GM12872 (cell line): ENCODE data around the gene MYO9B.

Experiments
- TF ChIP-seq, protein P1 (sequence below): IDR thresholded peaks from 3 replicates; pipeline ENCODE4 v1.5.1; 2011; ENCODE audit warnings: low read depth, mild to moderate bottlenecking, low read length, moderate library complexity; ENCODE audit not compliant: insufficient read depth

The MYO9B gene

DNA sequence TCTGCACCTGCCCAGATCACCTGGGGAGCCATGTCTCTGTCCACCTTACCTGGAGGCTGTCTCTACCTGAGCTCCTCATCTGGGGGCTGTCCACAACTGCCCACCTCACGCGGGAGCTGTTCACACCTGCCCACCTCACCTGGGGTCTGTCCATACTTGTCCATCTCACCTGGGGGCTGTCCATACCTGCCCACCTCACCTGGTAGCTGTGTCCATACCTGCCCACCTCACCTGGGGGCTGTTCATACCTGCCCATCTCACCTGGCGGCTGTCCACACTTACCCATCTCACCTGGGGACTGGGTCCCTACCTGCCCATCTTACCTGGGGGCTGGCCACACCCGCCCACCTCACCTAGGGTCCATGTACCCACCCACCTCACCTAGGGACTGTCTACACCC lies 38.9 kb upstream of the MYO9B start:
- TF ChIP-seq, protein P1, sequence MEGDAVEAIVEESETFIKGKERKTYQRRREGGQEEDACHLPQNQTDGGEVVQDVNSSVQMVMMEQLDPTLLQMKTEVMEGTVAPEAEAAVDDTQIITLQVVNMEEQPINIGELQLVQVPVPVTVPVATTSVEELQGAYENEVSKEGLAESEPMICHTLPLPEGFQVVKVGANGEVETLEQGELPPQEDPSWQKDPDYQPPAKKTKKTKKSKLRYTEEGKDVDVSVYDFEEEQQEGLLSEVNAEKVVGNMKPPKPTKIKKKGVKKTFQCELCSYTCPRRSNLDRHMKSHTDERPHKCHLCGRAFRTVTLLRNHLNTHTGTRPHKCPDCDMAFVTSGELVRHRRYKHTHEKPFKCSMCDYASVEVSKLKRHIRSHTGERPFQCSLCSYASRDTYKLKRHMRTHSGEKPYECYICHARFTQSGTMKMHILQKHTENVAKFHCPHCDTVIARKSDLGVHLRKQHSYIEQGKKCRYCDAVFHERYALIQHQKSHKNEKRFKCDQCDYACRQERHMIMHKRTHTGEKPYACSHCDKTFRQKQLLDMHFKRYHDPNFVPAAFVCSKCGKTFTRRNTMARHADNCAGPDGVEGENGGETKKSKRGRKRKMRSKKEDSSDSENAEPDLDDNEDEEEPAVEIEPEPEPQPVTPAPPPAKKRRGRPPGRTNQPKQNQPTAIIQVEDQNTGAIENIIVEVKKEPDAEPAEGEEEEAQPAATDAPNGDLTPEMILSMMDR = no peak

DNA sequence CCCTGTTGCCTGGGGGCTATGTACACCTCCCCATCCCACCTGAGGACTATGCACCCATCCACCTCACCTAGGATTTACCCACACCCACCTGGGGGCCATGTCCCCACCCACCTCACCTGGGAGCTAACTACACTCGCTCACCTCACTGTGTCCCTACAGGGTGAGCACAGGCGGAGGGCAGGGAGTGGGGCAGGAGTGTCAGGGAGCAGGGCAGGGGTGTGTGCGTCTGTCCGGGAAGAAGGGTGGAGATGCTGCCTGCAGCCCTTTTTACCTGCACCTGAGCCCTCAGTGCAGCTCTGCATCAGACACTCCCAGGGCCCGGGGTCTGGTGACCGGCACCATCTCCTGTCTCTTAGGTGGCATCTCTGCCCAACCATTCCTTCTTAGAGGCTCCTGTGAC lies 38.4 kb upstream of the MYO9B start:
- TF ChIP-seq, protein P1 = no peak

DNA sequence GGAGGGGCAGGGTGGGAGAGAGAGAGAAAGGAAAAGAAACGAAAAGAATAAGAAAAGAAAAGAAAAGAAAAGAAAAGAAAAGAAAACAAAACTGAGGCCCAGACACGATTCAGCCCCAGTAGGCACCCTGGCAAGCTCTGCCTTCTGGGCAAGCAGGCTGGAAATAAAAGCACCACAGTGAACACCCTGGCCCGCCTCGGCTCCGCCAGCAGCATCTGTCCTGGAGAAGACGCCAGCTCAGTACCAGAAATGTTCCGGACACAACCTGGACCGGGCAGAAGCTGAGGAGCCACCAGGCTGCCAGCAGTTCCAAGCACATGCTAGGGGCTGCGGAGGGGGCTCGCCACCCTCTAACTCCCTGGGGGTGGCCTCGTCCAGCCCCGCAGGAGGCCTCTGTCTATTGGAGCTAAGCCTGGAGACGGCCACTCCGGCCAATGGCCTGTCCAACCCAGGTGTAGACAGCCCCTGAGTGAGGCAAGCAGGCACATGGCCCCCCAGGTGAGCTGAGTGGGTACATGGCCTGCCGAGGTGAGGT lies 37.5 kb upstream of the MYO9B start:
- TF ChIP-seq, protein P1 = no peak

DNA sequence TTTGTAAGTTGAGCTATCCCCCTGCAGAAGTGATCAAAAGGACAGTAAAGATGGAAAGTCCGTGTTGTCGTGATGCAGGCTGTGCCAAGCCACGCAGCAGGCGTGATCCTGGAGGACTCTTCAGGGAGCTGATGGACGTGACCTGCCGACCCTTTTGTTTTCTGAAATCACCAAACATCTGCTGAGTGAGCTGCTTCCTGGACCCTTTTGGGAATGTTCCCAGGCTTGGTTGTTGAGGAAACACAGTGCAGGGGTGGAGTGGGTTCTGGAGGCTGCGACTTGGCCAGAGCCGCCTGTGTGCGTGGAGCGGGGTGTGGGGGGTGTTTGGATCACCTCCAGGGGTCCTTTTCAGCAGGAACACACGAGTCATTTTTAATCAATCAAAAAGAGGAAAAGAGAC lies 33.6 kb upstream of the MYO9B start:
- TF ChIP-seq, protein P1 = no peak

DNA sequence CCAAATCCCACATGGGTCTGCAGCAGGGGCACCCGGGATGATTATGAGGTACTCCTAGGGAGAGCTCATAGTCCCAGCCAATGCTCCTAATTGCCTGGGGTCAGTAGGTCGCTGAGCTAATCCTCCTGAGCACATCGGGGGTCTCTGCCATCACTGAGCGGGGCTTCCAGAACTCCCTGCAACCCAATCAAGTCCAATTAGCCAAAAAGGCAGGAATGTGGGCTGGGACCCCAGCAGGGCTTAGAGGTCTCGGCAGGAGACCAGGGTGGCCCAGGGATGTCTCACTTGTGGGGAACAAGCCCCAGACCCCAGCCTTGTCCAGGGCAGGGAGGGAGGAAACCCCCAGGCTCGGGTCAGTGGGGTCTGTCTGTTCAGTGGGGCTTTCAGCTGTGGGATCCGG lies 31.8 kb upstream of the MYO9B start:
- TF ChIP-seq, protein P1 = no peak

DNA sequence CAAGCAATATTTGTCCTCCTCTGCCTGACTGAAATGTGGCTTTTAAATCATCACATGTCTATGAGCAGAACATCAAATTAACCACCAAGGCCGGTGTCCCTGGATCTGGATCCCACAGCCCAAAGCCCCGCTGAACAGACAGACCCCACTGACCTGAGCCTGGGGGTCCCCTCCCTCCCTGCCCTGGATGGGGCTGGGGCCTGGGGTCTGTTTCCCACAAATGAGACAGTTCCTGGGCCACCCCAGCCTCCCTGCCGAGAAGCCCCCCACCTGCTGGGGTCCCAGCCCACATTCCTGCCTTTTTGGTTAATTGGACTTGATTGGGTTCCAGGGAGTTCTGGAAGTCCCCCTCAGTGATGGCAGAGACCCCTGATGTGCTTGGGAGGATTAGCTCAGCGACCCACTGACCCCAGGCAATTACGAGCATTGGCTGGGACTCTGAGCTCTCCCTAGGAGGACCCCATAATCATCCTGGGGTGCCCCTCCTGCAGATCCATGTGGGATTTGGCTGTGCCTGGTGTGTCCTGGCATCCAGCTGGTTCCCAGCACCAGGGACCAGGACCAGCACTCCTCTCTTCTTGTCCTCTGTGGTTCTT lies 29.6 kb upstream of the MYO9B start:
- TF ChIP-seq, protein P1 = no peak

DNA sequence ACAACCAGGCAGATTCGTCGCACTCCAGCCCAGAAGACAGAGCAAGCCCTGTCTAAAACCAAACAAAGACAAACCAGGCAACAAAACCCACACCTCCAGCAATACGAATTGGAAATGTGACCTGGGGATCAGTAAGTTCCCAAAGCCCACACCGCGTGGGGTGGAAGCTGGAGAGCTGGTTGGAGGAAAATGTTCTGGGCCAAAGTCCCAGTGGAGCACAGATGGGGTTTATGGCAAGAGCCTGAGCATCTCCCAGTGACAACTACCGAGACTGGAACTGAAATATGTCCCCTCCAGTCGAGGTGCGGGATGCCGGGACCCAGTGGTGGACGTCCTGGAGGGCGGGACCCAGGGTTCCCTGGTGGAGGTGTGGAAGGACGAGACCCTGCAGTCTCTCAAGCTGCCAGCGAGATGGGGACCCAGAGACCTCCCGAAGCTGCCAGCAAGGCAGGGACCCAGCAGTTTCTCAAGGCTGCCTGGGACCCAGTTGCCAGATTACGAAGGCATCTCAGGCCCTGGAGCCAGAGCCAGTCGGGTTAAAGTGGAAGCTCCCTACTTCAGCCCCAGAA lies 26.6 kb upstream of the MYO9B start:
- TF ChIP-seq, protein P1 = no peak
